ACC112 (cell line): ENCODE results near the gene BRAT1.
"Not testable (repeated sequence)": the region's sequence is repeated elsewhere in the genome, so short reads cannot be mapped to it uniquely, and the experiment has no call there.

ENCODE experiments used
- H2AFZ ChIP-seq: fragments of 200-600 bp; sonication (generic); one replicate; pipeline ENCODE4 v1.6.0; 2017; ENCODE audit warnings: antibody characterized with exemption, low read length; ENCODE audit not compliant: unreplicated experiment
- H3K27ac ChIP-seq: fragments of 200-600 bp; sonication (generic); 2 replicates; pipeline ENCODE4 v1.5.1; 2014; ENCODE audit warnings: low read depth, mild to moderate bottlenecking, antibody characterized with exemption, low read length, moderate library complexity
- H3K27me3 ChIP-seq: fragments of 200-600 bp; sonication (generic); 2 replicates; pipeline ENCODE4 v1.6.1; 2014; ENCODE audit warnings: mild to moderate bottlenecking, antibody characterized with exemption, low read length, moderate library complexity, mixed read lengths; ENCODE audit not compliant: insufficient read depth
- H3K36me3 ChIP-seq: fragments of 200-600 bp; sonication (generic); 2 replicates; pipeline ENCODE4 v1.6.1; 2016; ENCODE audit warnings: mild to moderate bottlenecking, antibody characterized with exemption, low read length, moderate library complexity, mixed read lengths; ENCODE audit not compliant: insufficient read depth
- H3K4me1 ChIP-seq: fragments of 200-600 bp; sonication (generic); one replicate; pipeline ENCODE4 v1.6.1; 2016; ENCODE audit warnings: low read length, mixed read lengths; ENCODE audit not compliant: insufficient read depth, unreplicated experiment, control insufficient read depth
- H3K4me3 ChIP-seq: fragments of 200-600 bp; sonication (generic); 2 replicates; pipeline ENCODE4 v1.5.1; 2014; ENCODE audit warnings: mild to moderate bottlenecking, low read depth, low read length
- H3K79me2 ChIP-seq: fragments of 200-600 bp; sonication (generic); one replicate; pipeline ENCODE4 v1.6.0; 2016; ENCODE audit warnings: low read length; ENCODE audit not compliant: control insufficient read depth, unreplicated experiment, insufficient read depth

The BRAT1 gene

GRCh38 chr7:2542011-2542915, 13.1 kb downstream of the BRAT1 start:
- Histone ChIP-seq H3K4me3 (no peak overlapping the region), H3K36me3 (0 out of 2 replicates have a peak, but pooled peaks cover under 1% of the 10 kb centered on the region), H3K4me1 (no peaks in the 10 kb centered on the region), H3K27me3 (no peaks in the 10 kb centered on the region), H2AFZ (no peak overlapping the region), H3K27ac (no peak overlapping the region), H3K79me2 (no peaks in the 10 kb centered on the region)

GRCh38 chr7:2541291-2542010, 13.9 kb downstream of the BRAT1 start:
- Histone ChIP-seq H3K27ac (no peak overlapping the region), H3K27me3 (no peaks in the 10 kb centered on the region), H3K36me3 (no peaks in the 10 kb centered on the region), H3K4me3 (no peak overlapping the region), H3K79me2 (no peaks in the 10 kb centered on the region), H3K4me1 (no peaks in the 10 kb centered on the region), H2AFZ (no peak overlapping the region)

- Histone ChIP-seq H3K27me3 (no peaks in the 10 kb centered on the region), H3K79me2 (no peaks in the 10 kb centered on the region), H2AFZ (no peak overlapping the region), H3K4me1 (no peaks in the 10 kb centered on the region), H3K27ac (no peak overlapping the region), H3K4me3 (no peak overlapping the region), H3K36me3 (no peaks in the 10 kb centered on the region)
Measured at GRCh38 chr7:2540641-2541051, 14.7 kb downstream of the BRAT1 start.

- Histone ChIP-seq H3K4me3 (no peak overlapping the region), H3K4me1 (no peaks in the 10 kb centered on the region), H3K79me2 (no peaks in the 10 kb centered on the region), H2AFZ (no peak overlapping the region), H3K36me3 (no peaks in the 10 kb centered on the region), H3K27me3 (no peaks in the 10 kb centered on the region), H3K27ac (no peak overlapping the region)
Measured at GRCh38 chr7:2540133-2540532, 15.2 kb downstream of the BRAT1 start.

- H3K4me1 ChIP-seq, result no peaks in the 10 kb centered on the region
- H2AFZ ChIP-seq, result no peak overlapping the region
- no peaks in the 10 kb centered on the region for H3K79me2 ChIP-seq
- H3K4me3 ChIP-seq, result no peak overlapping the region
- no peaks in the 10 kb centered on the region for H3K36me3 ChIP-seq
- H3K27me3 ChIP-seq, result no peaks in the 10 kb centered on the region
- no peak overlapping the region for H3K27ac ChIP-seq
Measured at GRCh38 chr7:2539031-2539911, 16.1 kb downstream of the BRAT1 start.

GRCh38 chr7:2537981-2538851, 17.1 kb downstream of the BRAT1 start:
- no peaks in the 10 kb centered on the region for H3K79me2 ChIP-seq
- no peak overlapping the region for H2AFZ ChIP-seq
- no peaks in the 10 kb centered on the region for H3K36me3 ChIP-seq
- H3K27me3 ChIP-seq, result no peaks in the 10 kb centered on the region
- no peak overlapping the region for H3K4me3 ChIP-seq
- no peak overlapping the region for H3K27ac ChIP-seq
- H3K4me1 ChIP-seq, result no peaks in the 10 kb centered on the region

- not testable (repeated sequence) for H3K36me3 ChIP-seq, H3K4me3 ChIP-seq, H3K27ac ChIP-seq, H3K27me3 ChIP-seq, H2AFZ ChIP-seq, H3K4me1 ChIP-seq, H3K79me2 ChIP-seq
Measured at GRCh38 chr7:2535872-2536627, 19.3 kb downstream of the BRAT1 start.

- not testable (repeated sequence) for H3K4me3 ChIP-seq, H3K36me3 ChIP-seq, H3K27ac ChIP-seq, H2AFZ ChIP-seq, H3K27me3 ChIP-seq, H3K79me2 ChIP-seq
- H3K4me1 ChIP-seq, result peaks cover 19% of the 10 kb centered on the region
Measured at GRCh38 chr7:2534214-2534613, 21.1 kb downstream of the BRAT1 start.

- not testable (repeated sequence) for H3K4me3 ChIP-seq, H3K27ac ChIP-seq, H2AFZ ChIP-seq, H3K27me3 ChIP-seq, H3K36me3 ChIP-seq, H3K79me2 ChIP-seq
- H3K4me1 ChIP-seq, result peaks cover 25% of the 10 kb centered on the region
Measured at GRCh38 chr7:2533566-2533965, 21.8 kb downstream of the BRAT1 start.
